RWPE2 (cell line): ENCODE measurements around the gene PROSER3.

Source experiments
- ATAC-seq: fragments of 200-7000 bp; cut with Tn5 transposase; 3 replicates; pipeline ENCODE4 v1.9.1; 2021; ENCODE audit warnings: low read depth
- DNase-seq: peaks from one replicate; pipeline ENCODE4 v3.0.0-alpha.2; 2020; ENCODE audit warnings: low spot score
- H3K27ac ChIP-seq: fragments of 450-650 bp; 2 replicates; pipeline ENCODE4 v1.5.1; 2017; ENCODE audit warnings: mild to moderate bottlenecking; ENCODE audit not compliant: poor library complexity, severe bottlenecking
- H3K27me3 ChIP-seq: fragments of 250-450 bp; sonication (Bioruptor Pico); 2 replicates; pipeline ENCODE4 v1.5.1; 2021; ENCODE audit warnings: mild to moderate bottlenecking, moderate library complexity; ENCODE audit not compliant: insufficient read depth, poor library complexity, severe bottlenecking
- H3K36me3 ChIP-seq: fragments of 250-450 bp; sonication (Bioruptor Pico); 2 replicates; pipeline ENCODE4 v1.5.1; 2020; ENCODE audit warnings: low read depth, mild to moderate bottlenecking, moderate library complexity
- H3K4me1 ChIP-seq: fragments of 250-450 bp; sonication (Bioruptor Pico); 2 replicates; pipeline ENCODE4 v1.5.1; 2021; ENCODE audit warnings: mild to moderate bottlenecking, moderate library complexity; ENCODE audit not compliant: insufficient read depth, poor library complexity, severe bottlenecking
- H3K4me3 ChIP-seq: fragments of 250-450 bp; sonication (Bioruptor Pico); 2 replicates; pipeline ENCODE4 v1.5.1; 2021; ENCODE audit warnings: mild to moderate bottlenecking, moderate library complexity; ENCODE audit not compliant: severe bottlenecking
- H3K9me3 ChIP-seq: fragments of 250-450 bp; sonication (Bioruptor Pico); 2 replicates; pipeline ENCODE4 v1.5.1; 2021; ENCODE audit warnings: mild to moderate bottlenecking, moderate library complexity; ENCODE audit not compliant: severe bottlenecking
- CTCF ChIP-seq: fragments of 450-650 bp; IDR thresholded peaks from one replicate; pipeline ENCODE4 v1.5.1; 2017; ENCODE audit warnings: mild to moderate bottlenecking, moderate library complexity; ENCODE audit not compliant: poor library complexity, severe bottlenecking

PROSER3 gene

GRCh38 chr19:35730326-35730725, 27.6 kb upstream of the PROSER3 start:
- Histone ChIP-seq H3K36me3 (peaks cover 88% of the 10 kb centered on the region), H3K9me3 (no peaks in the 10 kb centered on the region), H3K27ac (no peak overlapping the region), H3K4me3 (no peak overlapping the region), H3K4me1 (no peaks in the 10 kb centered on the region), H3K27me3 (no peaks in the 10 kb centered on the region)
- ATAC-seq = no peak
- no peak for TF ChIP-seq CTCF
- DNase-seq = no peak

- Histone ChIP-seq H3K27me3 (no peaks in the 10 kb centered on the region), H3K4me3 (no peak overlapping the region), H3K9me3 (no peaks in the 10 kb centered on the region), H3K4me1 (no peaks in the 10 kb centered on the region), H3K27ac (no peak overlapping the region), H3K36me3 (peaks cover 87% of the 10 kb centered on the region)
- ATAC-seq (no peak), DNase-seq (no peak)
- TF ChIP-seq CTCF = no peak
These were observed 26.6 kb upstream of the PROSER3 start for GRCh38 chr19:35731353-35731752.

GRCh38 chr19:35731779-35732405, 26.1 kb upstream of the PROSER3 start:
- no peak for DNase-seq
- no peak overlapping the region for H3K4me3 ChIP-seq
- no peak overlapping the region for H3K27ac ChIP-seq
- peaks cover 87% of the 10 kb centered on the region for H3K36me3 ChIP-seq
- TF ChIP-seq CTCF = no peak
- ATAC-seq = no peak
- no peaks in the 10 kb centered on the region for H3K4me1 ChIP-seq
- H3K9me3 ChIP-seq = no peaks in the 10 kb centered on the region
- no peaks in the 10 kb centered on the region for H3K27me3 ChIP-seq

- no peak overlapping the region for H3K27ac ChIP-seq
- no peak for DNase-seq
- H3K4me3 ChIP-seq = no peak overlapping the region
- ATAC-seq = no peak
- TF ChIP-seq CTCF = no peak
- H3K36me3 ChIP-seq = peaks cover 87% of the 10 kb centered on the region
- H3K9me3 ChIP-seq = no peaks in the 10 kb centered on the region
- no peaks in the 10 kb centered on the region for H3K27me3 ChIP-seq
- H3K4me1 ChIP-seq = no peaks in the 10 kb centered on the region
These were observed 25.3 kb upstream of the PROSER3 start for GRCh38 chr19:35732540-35733179.
